K562 (cell line): ENCODE results near the gene CYS1. TPM values are rescaled to one million over a fixed set of nuclear protein-coding genes. Genes with fewer than 3 reads are reported as not detected.
A peak's percentile ranks its signal among the peaks of the same experiment; 100 is the strongest.

Experiments used
- ATAC-seq: fragments of 200-7000 bp; cut with Tn5 transposase; 3 replicates; pipeline ENCODE4 v1.9.1; 2020; ENCODE audit warnings: moderate library complexity
- BruUV-seq: library from RNA; stranded (reverse); fragments of 400-500 nt; replicated peaks from 2 replicates; lab custom pipeline; 2021; lab: Mats Ljungman, UMichigan
- CTCF ChIA-PET: fragments of 300-600 bp; formaldehyde crosslinking; extraction: SDS; loops from one replicate; lab custom pipeline; 2021; ENCODE audit warnings: low intra/inter-chr PET ratio; lab: Yijun Ruan, JAX
- POLR2A ChIA-PET: fragments of 300-600, 350-650 bp; sonication (Branson Sonifier 250); formaldehyde crosslinking; extraction: SDS; loops from one replicate; lab custom pipeline; 2021; ENCODE audit warnings: antibody characterized with exemption, inconsistent platforms; lab: Yijun Ruan, JAX
- DNase-seq, 4 experiments: peaks; one replicate each; pipeline versions ENCODE4 v3.0.0 to v3.0.0-alpha.2; 2011 to 2018; ENCODE audit warnings: low spot score in 3 of 4, mixed read lengths in 3 of 4; ENCODE audit errors: extremely low read depth in 1 of 4
- FAIRE-seq: peaks from 2 replicates; lab custom pipeline; 2011; peaks lifted over from hg19 to GRCh38; lab: Jason Lieb, UNC
- H2AFZ ChIP-seq: 2 replicates; pipeline ENCODE4 v1.6.0; 2011; ENCODE audit warnings: low read depth, low read length, control low read depth, inconsistent platforms
- H3K27ac ChIP-seq: fragments of 200-600 bp; 3 replicates; pipeline ENCODE4 v1.8.0; 2011; ENCODE audit warnings: low read depth, mild to moderate bottlenecking, control low read depth, inconsistent platforms, low read length, moderate library complexity, mixed read lengths; ENCODE audit errors: extremely low read depth
- H3K27me3 ChIP-seq, 2 experiments: fragments of 300-600 bp in 1 of 2; 2 replicates in 1 of 2; 3 replicates in 1 of 2; pipeline versions ENCODE4 v1.6.0 to v1.8.0; 2011; ENCODE audit warnings: inconsistent platforms in 2 of 2, low read length in 2 of 2, mild to moderate bottlenecking in 1 of 2, mixed read lengths in 1 of 2, moderate library complexity in 1 of 2; ENCODE audit not compliant: control insufficient read depth in 2 of 2, insufficient read depth in 2 of 2
- H3K36me3 ChIP-seq: fragments of 300-600 bp; 3 replicates; pipeline ENCODE4 v1.8.0; 2011; ENCODE audit warnings: mild to moderate bottlenecking, low read length, inconsistent platforms; ENCODE audit not compliant: control insufficient read depth, insufficient read depth
- H3K4me1 ChIP-seq, 2 experiments: fragments of 200-600 bp in 1 of 2; replicated peaks in 1 of 2; 2 replicates in 1 of 2; 3 replicates in 1 of 2; pipeline versions ENCODE4 v1.5.1 to v1.8.0; 2011; ENCODE audit warnings: inconsistent platforms in 2 of 2, low read length in 2 of 2, mild to moderate bottlenecking in 1 of 2, mixed read lengths in 1 of 2, moderate library complexity in 1 of 2; ENCODE audit not compliant: control insufficient read depth in 2 of 2, insufficient read depth in 2 of 2
- H3K4me2 ChIP-seq: 2 replicates; pipeline ENCODE4 v1.6.1; 2011; ENCODE audit warnings: low read length, control low read depth, inconsistent platforms, mixed read lengths; ENCODE audit not compliant: insufficient read depth
- H3K4me3 ChIP-seq: fragments of 200-600 bp; sonication (generic), shearing (Covaris generic); 2 replicates; pipeline ENCODE4 v1.5.1; 2016; ENCODE audit warnings: control low read depth, inconsistent platforms
- H3K79me2 ChIP-seq: fragments of 200-600 bp; 3 replicates; pipeline ENCODE4 v1.8.0; 2011; ENCODE audit warnings: low read length, inconsistent platforms; ENCODE audit not compliant: control insufficient read depth, insufficient read depth
- H3K9ac ChIP-seq, 2 experiments: 2 replicates each; pipeline versions ENCODE4 v1.6.0 to v1.6.1; 2011; ENCODE audit warnings: low read depth in 2 of 2, low read length in 2 of 2, control low read depth in 1 of 2, inconsistent platforms in 1 of 2, mild to moderate bottlenecking in 1 of 2, mixed read lengths in 1 of 2; ENCODE audit not compliant: insufficient read depth in 1 of 2
- H3K9me1 ChIP-seq: one replicate; pipeline ENCODE4 v1.6.0; 2011; ENCODE audit warnings: inconsistent platforms, mild to moderate bottlenecking, low read length, moderate library complexity; ENCODE audit not compliant: control insufficient read depth, insufficient read depth
- H3K9me3 ChIP-seq: replicated peaks from 2 replicates; pipeline ENCODE4 v1.5.1; 2011; ENCODE audit warnings: low read depth, low read length, inconsistent platforms; ENCODE audit not compliant: control insufficient read depth, insufficient read depth
- H4K20me1 ChIP-seq: replicated peaks from 2 replicates; pipeline ENCODE4 v1.6.1; 2011; ENCODE audit warnings: low read length, inconsistent platforms, mixed read lengths; ENCODE audit not compliant: control insufficient read depth, insufficient read depth
- AFF4 ChIP-seq: sonication (generic); formaldehyde crosslinking; IDR thresholded peaks from 2 replicates; pipeline ENCODE4 v1.8.0; 2023; ENCODE audit warnings: mild to moderate bottlenecking, missing genetic modification reagents
- CBX2 ChIP-seq: fragments of 200-600 bp; sonication (generic); IDR thresholded peaks from one replicate; pipeline ENCODE4 v1.6.1; 2012; ENCODE audit warnings: mild to moderate bottlenecking, low read length, inconsistent platforms; ENCODE audit not compliant: insufficient read depth, poor library complexity, severe bottlenecking
- CEBPB ChIP-seq: fragments of 450-650 bp; IDR thresholded peaks from 2 replicates; pipeline ENCODE4 v1.6.1; 2016; ENCODE audit warnings: missing genetic modification characterization, missing compliant biosample characterization
- CTBP1 ChIP-seq: fragments of 450-650 bp; IDR thresholded peaks from 2 replicates; pipeline ENCODE4 v1.6.1; 2016; ENCODE audit warnings: borderline replicate concordance
- DMBX1 ChIP-seq: fragments of 250-450 bp; sonication (Bioruptor Pico); IDR thresholded peaks from 2 replicates; pipeline ENCODE4 v1.8.0; 2022; ENCODE audit warnings: inconsistent platforms, mild to moderate bottlenecking, moderate library complexity, borderline replicate concordance
- GTF2A2 ChIP-seq: IDR thresholded peaks from 2 replicates; pipeline ENCODE4 v1.6.1; 2016; ENCODE audit warnings: mild to moderate bottlenecking, missing genetic modification characterization, missing compliant biosample characterization
- TEAD2 ChIP-seq: fragments of 450-650 bp; IDR thresholded peaks from 2 replicates; pipeline ENCODE4 v1.6.1; 2016; ENCODE audit warnings: missing genetic modification characterization, control low read depth, missing compliant biosample characterization
- ZNF146 ChIP-seq: IDR thresholded peaks from one replicate; pipeline ENCODE4 v1.6.1; 2018; ENCODE audit warnings: missing compliant biosample characterization; ENCODE audit not compliant: unreplicated experiment
- WGBS: fragments of 100-300 bp; shearing (Covaris generic); methylation state at CpG from one replicate; pipeline ENCODE4 v1.1.6; 2016; ENCODE audit warnings: low coverage, mixed read lengths; ENCODE audit not compliant: insufficient coverage; ENCODE audit errors: missing lambda C conversion rate; 5-methylcytosine and 5-hydroxymethylcytosine counted together
- in situ Hi-C: fragments of 300-500 bp; cut with MboI; formaldehyde crosslinking; loops from 4 replicates; pipeline ENCODE4 v1.15.0; 2018; ENCODE audit warnings: inconsistent platforms, mixed read lengths
- intact Hi-C: fragments of 100-400 bp; cut with micrococcal nuclease; formaldehyde crosslinking; loops from 2 replicates; pipeline ENCODE4 v1.14.2; 2022
- polyA plus RNA-seq, 8 experiments: library from polyadenylated mRNA; depleted of rRNA in 4 of 8; stranded (reverse) in 5 of 8; unstranded in 3 of 8; fragments of >200 nt; fragmentation: Nextera tagmentation in 2 of 8; fragmentation: Illumina TruSeq in 1 of 8; extraction: Ambion mirVana in 2 of 8; extraction: Trizol in 1 of 8; gene quantifications; 2 replicates each; pipeline versions ENCODE4 v1.2.1 to v1.2.3, GENCODE V29; 2011 to 2014; ENCODE audit warnings: inconsistent platforms in 1 of 8, missing spikeins in 1 of 8
- total RNA-seq, 7 experiments: library from RNA; depleted of rRNA in 6 of 7; stranded (reverse); fragments of >200 nt in 6 of 7; fragmentation: Illumina TruSeq in 2 of 7; extraction: Trizol in 2 of 7; gene quantifications; 2 replicates each; pipeline versions ENCODE4 v1.2.1 to v1.2.3, GENCODE V29; 2011 to 2021; ENCODE audit warnings: low replicate concordance in 1 of 7
- TF ChIP-seq, protein P1 (sequence below): sonication (generic); formaldehyde crosslinking; IDR thresholded peaks from 2 replicates; pipeline ENCODE4 v1.8.0; 2022; ENCODE audit warnings: mild to moderate bottlenecking, low read depth, missing genetic modification reagents

CYS1 gene
- total and polyA plus RNA-seq, 9 of the 15 experiments (the other 6 are each of a cell fraction or from before 2014, with no cell fraction given): 0.11 to 0.13 TPM; not detected in 7

DNA sequence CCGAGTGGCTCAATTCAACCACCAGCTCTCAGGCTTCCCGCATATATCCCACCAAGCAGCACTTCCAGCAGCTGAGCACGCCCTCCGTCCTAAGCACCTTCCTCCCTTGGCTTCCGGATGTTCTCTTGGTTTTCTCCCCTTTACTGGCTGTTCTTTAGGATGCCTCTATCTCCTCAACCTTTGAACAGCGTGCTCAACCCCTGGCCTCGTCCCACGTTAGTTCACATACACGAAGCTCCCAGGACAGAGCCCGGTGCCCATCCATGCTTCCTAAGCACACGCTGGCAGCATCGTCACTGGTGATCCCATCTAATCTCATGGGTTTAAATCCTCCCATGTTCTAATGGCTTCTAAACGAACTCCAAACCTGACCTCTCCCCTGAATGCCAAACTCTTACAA is 3.7 kb downstream of the CYS1 start:
- Histone ChIP-seq H4K20me1 (0 out of 2 replicates have a peak, but pooled peaks cover 7% of the 10 kb centered on the region), H3K4me2 (no peak overlapping the region), H3K9me3 (no peaks in the 10 kb centered on the region), H2AFZ (no peak overlapping the region), H3K79me2 (no peaks in the 10 kb centered on the region), H3K27ac (no peak overlapping the region), H3K27me3 (peaks cover 50 to 66% of the 10 kb centered on the region in 2 experiments), H3K9ac (peak overlapping the region in 1 of 2 experiments; percentile 28; a peak in 1 of 4 replicates), H3K4me1 (peaks cover 2 to 29% of the 10 kb centered on the region in 2 experiments; a peak in 3 of 5 replicates)
- no peak for DNase-seq
- POLR2A ChIA-PET: interaction anchor here (0.6 to 0.8 kb wide), 3 partner anchors 19 to 33 kb away, joined by 3 read pairs; partner anchors contain the start of gene KLF11
- no peak for ATAC-seq
- FAIRE-seq: no peak
- intact Hi-C loops: no loop called here
- peak; percentile 59 for TF ChIP-seq CBX2
- no peak for TF ChIP-seq TEAD2 (tag)
- TF ChIP-seq GTF2A2 (tag): no peak
- no peak for TF ChIP-seq DMBX1 (CRISPR knock-in tag)
- TF ChIP-seq, all 486 proteins: peak for 1
- Histone ChIP-seq H3K36me3 (no peaks in the 10 kb centered on the region), H3K9me1 (no peaks in the 10 kb centered on the region), H3K4me3 (no peak overlapping the region)
- 5% methylated on average over 12 of the region's 13 CpGs for WGBS
- CTCF ChIA-PET: no interaction called here
- no TSS peak for BruUV-seq
- in situ Hi-C loops: no loop called here

GRCh38 chr2:10075571-10076209 is 4.5 kb downstream of the CYS1 start:
- no peaks in the 10 kb centered on the region for H3K9me3 ChIP-seq
- no peak overlapping the region for H3K4me3 ChIP-seq
- peak overlapping the region in 1 of 2 experiments; percentile 56; a peak in 1 of 4 replicates for H3K9ac ChIP-seq
- H4K20me1 ChIP-seq: 0 out of 2 replicates have a peak, but pooled peaks cover 7% of the 10 kb centered on the region
- ChIA-PET POLR2A (no interaction called here), CTCF (no interaction called here)
- BruUV-seq: no TSS peak
- WGBS: 9% methylated on average over 9 of the region's 9 CpGs
- peaks cover 2 to 28% of the 10 kb centered on the region in 2 experiments; a peak in 3 of 5 replicates for H3K4me1 ChIP-seq
- no peaks in the 10 kb centered on the region for H3K36me3 ChIP-seq
- in situ Hi-C loops (no loop called here), intact Hi-C loops (no loop called here)
- ATAC-seq (no peak), DNase-seq (no peak), FAIRE-seq (peak; percentile 56)
- no peak overlapping the region for H2AFZ ChIP-seq
- H3K27ac ChIP-seq: no peak overlapping the region
- no peak overlapping the region for H3K4me2 ChIP-seq
- H3K79me2 ChIP-seq: no peaks in the 10 kb centered on the region
- H3K9me1 ChIP-seq: no peaks in the 10 kb centered on the region
- H3K27me3 ChIP-seq: peaks cover 46 to 64% of the 10 kb centered on the region in 2 experiments
- TF ChIP-seq ZNF146 (CRISPR knock-in tag) (no peak), AFF4 (CRISPR knock-in tag) (no peak), CTBP1 (0 out of 2 replicates have a peak, but pooled peaks have one; percentile 15), CEBPB (tag) (peak; percentile 71)
- TF ChIP-seq, protein P1, sequence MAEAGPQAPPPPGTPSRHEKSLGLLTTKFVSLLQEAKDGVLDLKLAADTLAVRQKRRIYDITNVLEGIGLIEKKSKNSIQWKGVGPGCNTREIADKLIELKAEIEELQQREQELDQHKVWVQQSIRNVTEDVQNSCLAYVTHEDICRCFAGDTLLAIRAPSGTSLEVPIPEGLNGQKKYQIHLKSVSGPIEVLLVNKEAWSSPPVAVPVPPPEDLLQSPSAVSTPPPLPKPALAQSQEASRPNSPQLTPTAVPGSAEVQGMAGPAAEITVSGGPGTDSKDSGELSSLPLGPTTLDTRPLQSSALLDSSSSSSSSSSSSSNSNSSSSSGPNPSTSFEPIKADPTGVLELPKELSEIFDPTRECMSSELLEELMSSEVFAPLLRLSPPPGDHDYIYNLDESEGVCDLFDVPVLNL (CRISPR knock-in tag): no peak
